GF-D8 (cell line): ENCODE measurements around the gene RXFP3.
"Not testable (repeated sequence)": the region's sequence is repeated elsewhere in the genome, so short reads cannot be mapped to it uniquely, and the experiment has no call there.

Experiments used
- DNase-seq: peaks from one replicate; lab custom pipeline; 2025; lab: John Stamatoyannopoulos, UW

Gene RXFP3

GRCh38 chr5:33936004-33936380 is 194 bp upstream of the RXFP3 start:
- no peak for DNase-seq

GRCh38 chr5:33937017-33937706 is 976 bp downstream of the RXFP3 start:
- DNase-seq, result no peak

- no peak for DNase-seq
Observed at GRCh38 chr5:33937707-33938506, 1.7 kb downstream of the RXFP3 start.

- DNase-seq, result no peak
Observed at GRCh38 chr5:33938507-33938796, 2.3 kb downstream of the RXFP3 start.

GRCh38 chr5:33938881-33939280 is 2.7 kb downstream of the RXFP3 start:
- DNase-seq, result no peak

GRCh38 chr5:33939556-33940262 is 3.5 kb downstream of the RXFP3 start:
- DNase-seq, result no peak

- DNase-seq, result no peak
Observed at GRCh38 chr5:33941090-33941489, 4.9 kb downstream of the RXFP3 start.

GRCh38 chr5:33944543-33945132 is 8.5 kb downstream of the RXFP3 start:
- DNase-seq, result no peak

GRCh38 chr5:33952175-33952574 is 16.0 kb downstream of the RXFP3 start:
- not testable (repeated sequence) for DNase-seq

GRCh38 chr5:33957577-33958150 is 21.5 kb downstream of the RXFP3 start:
- DNase-seq, result no peak

- no peak for DNase-seq
Observed at GRCh38 chr5:33958176-33958575, 22.0 kb downstream of the RXFP3 start.

- DNase-seq, result no peak
Observed at GRCh38 chr5:33964132-33964700, 28.0 kb downstream of the RXFP3 start.

- DNase-seq, result no peak
Observed at GRCh38 chr5:33966805-33967204, 30.6 kb downstream of the RXFP3 start.

GRCh38 chr5:33968211-33969005 is 32.2 kb downstream of the RXFP3 start:
- no peak for DNase-seq

GRCh38 chr5:33969572-33970452 is 33.6 kb downstream of the RXFP3 start:
- DNase-seq, result no peak

GRCh38 chr5:33973271-33973670 is 37.1 kb downstream of the RXFP3 start:
- no peak for DNase-seq

- no peak for DNase-seq
Observed at GRCh38 chr5:33975852-33976251, 39.7 kb downstream of the RXFP3 start.

GRCh38 chr5:33976307-33976706 is 40.1 kb downstream of the RXFP3 start:
- DNase-seq, result no peak

- no peak for DNase-seq
Observed at GRCh38 chr5:33978306-33978705, 42.1 kb downstream of the RXFP3 start.

GRCh38 chr5:33980030-33980429 is 43.8 kb downstream of the RXFP3 start:
- no peak for DNase-seq
